H9 (cell line): ENCODE measurements around the gene CELA3A. TPM values are rescaled to one million over a fixed set of nuclear protein-coding genes. Genes with fewer than 3 reads are reported as not detected.

Experiments
- DNase-seq: peaks from one replicate; pipeline ENCODE4 v3.0.0-alpha.2; 2017
- H2AFZ ChIP-seq: one replicate; pipeline ENCODE4 v1.6.1; 2013; ENCODE audit warnings: mild to moderate bottlenecking, low read length, control low read depth, moderate library complexity
- H2AK5ac ChIP-seq: 2 replicates; pipeline ENCODE4 v1.6.1; 2013; ENCODE audit warnings: low read length, control low read depth, mixed read lengths; ENCODE audit not compliant: insufficient read length
- H2BK120ac ChIP-seq: one replicate; pipeline ENCODE4 v1.6.1; 2013; ENCODE audit warnings: low read depth, mild to moderate bottlenecking, low read length, control low read depth, inconsistent platforms; ENCODE audit not compliant: poor library complexity, severe bottlenecking
- H2BK12ac ChIP-seq: 2 replicates; pipeline ENCODE4 v1.6.1; 2013; ENCODE audit warnings: low read length, control low read depth, mixed read lengths, low read depth; ENCODE audit not compliant: insufficient read length
- H2BK15ac ChIP-seq: 2 replicates; pipeline ENCODE4 v1.6.1; 2013; ENCODE audit warnings: low read depth, low read length, control low read depth
- H2BK20ac ChIP-seq: one replicate; pipeline ENCODE4 v1.6.1; 2013; ENCODE audit warnings: low read depth, mild to moderate bottlenecking, low read length, control low read depth, inconsistent platforms; ENCODE audit not compliant: poor library complexity, severe bottlenecking
- H2BK5ac ChIP-seq: 2 replicates; pipeline ENCODE4 v1.6.1; 2013; ENCODE audit warnings: low read length, control low read depth, mixed read lengths; ENCODE audit not compliant: insufficient read length
- H3K14ac ChIP-seq: 2 replicates; pipeline ENCODE4 v1.6.1; 2013; ENCODE audit warnings: low read length, control low read depth; ENCODE audit not compliant: insufficient read depth
- H3K18ac ChIP-seq: 2 replicates; pipeline ENCODE4 v1.6.1; 2013; ENCODE audit warnings: low read depth, mild to moderate bottlenecking, mixed read lengths, low read length, control low read depth; ENCODE audit not compliant: insufficient read length
- H3K23ac ChIP-seq: 2 replicates; pipeline ENCODE4 v1.6.1; 2013; ENCODE audit warnings: low read length, control low read depth, mixed read lengths, low read depth; ENCODE audit not compliant: insufficient read length
- H3K23me2 ChIP-seq: 2 replicates; pipeline ENCODE4 v1.6.1; 2013; ENCODE audit warnings: low read depth, mild to moderate bottlenecking, mixed read lengths, low read length, control low read depth; ENCODE audit not compliant: insufficient read length, poor library complexity, severe bottlenecking
- H3K27ac ChIP-seq: 2 replicates; pipeline ENCODE4 v1.5.1; 2013; ENCODE audit warnings: low read length, control low read depth, mixed read lengths, low read depth; ENCODE audit not compliant: insufficient read length
- H3K27me3 ChIP-seq: 2 replicates; pipeline ENCODE4 v1.6.1; 2013; ENCODE audit warnings: low read length, control low read depth, inconsistent platforms; ENCODE audit not compliant: insufficient read depth
- H3K4ac ChIP-seq: 2 replicates; pipeline ENCODE4 v1.6.1; 2013; ENCODE audit warnings: low read depth, mild to moderate bottlenecking, control low read depth, inconsistent platforms, low read length, moderate library complexity
- H3K4me1 ChIP-seq: 2 replicates; pipeline ENCODE4 v1.6.1; 2013; ENCODE audit warnings: low read length, control low read depth, inconsistent platforms; ENCODE audit not compliant: insufficient read depth
- H3K4me2 ChIP-seq: 2 replicates; pipeline ENCODE4 v1.6.1; 2013; ENCODE audit warnings: low read length, control low read depth, mixed read lengths; ENCODE audit not compliant: insufficient read length, insufficient read depth
- H3K56ac ChIP-seq: 2 replicates; pipeline ENCODE4 v1.6.1; 2013; ENCODE audit warnings: low read depth, mild to moderate bottlenecking, mixed read lengths, low read length, control low read depth; ENCODE audit not compliant: insufficient read length
- H3K79me1 ChIP-seq: 2 replicates; pipeline ENCODE4 v1.6.1; 2013; ENCODE audit warnings: low read depth, mild to moderate bottlenecking, moderate library complexity, low read length, control low read depth, inconsistent platforms; ENCODE audit not compliant: insufficient read depth, poor library complexity, severe bottlenecking
- H3K79me2 ChIP-seq: 2 replicates; pipeline ENCODE4 v1.6.1; 2013; ENCODE audit warnings: low read length, control low read depth, inconsistent platforms; ENCODE audit not compliant: insufficient read depth
- H3K9ac ChIP-seq: 2 replicates; pipeline ENCODE4 v1.6.1; 2013; ENCODE audit warnings: low read length, control low read depth, mixed read lengths; ENCODE audit not compliant: insufficient read length; ENCODE audit errors: extremely low read depth
- H3K9me3 ChIP-seq: one replicate; pipeline ENCODE4 v1.6.1; 2013; ENCODE audit warnings: low read depth, low read length, inconsistent platforms; ENCODE audit not compliant: control insufficient read depth
- H3T11ph ChIP-seq: one replicate; pipeline ENCODE4 v1.6.1; 2013; ENCODE audit warnings: mild to moderate bottlenecking, low read length, control low read depth, inconsistent platforms
- H4K20me1 ChIP-seq: one replicate; pipeline ENCODE4 v1.6.1; 2013; ENCODE audit not compliant: control insufficient read depth, insufficient read length, insufficient read depth
- H4K5ac ChIP-seq: 2 replicates; pipeline ENCODE4 v1.6.1; 2013; ENCODE audit warnings: low read depth, mild to moderate bottlenecking, mixed read lengths, low read length, control low read depth; ENCODE audit not compliant: insufficient read length
- H4K8ac ChIP-seq: replicated peaks from 2 replicates; pipeline ENCODE4 v1.6.1; 2013; ENCODE audit warnings: low read length, control low read depth, mixed read lengths, low read depth; ENCODE audit not compliant: insufficient read length
- H4K91ac ChIP-seq: 2 replicates; pipeline ENCODE4 v1.6.1; 2013; ENCODE audit warnings: low read depth, mild to moderate bottlenecking, moderate library complexity, mixed read lengths, low read length, control low read depth; ENCODE audit not compliant: insufficient read length
- H3K27ac Mint-ChIP-seq, 3 experiments: 2 replicates in 2 of 3; 3 replicates in 1 of 3; pipeline ENCODE4 v1.8.0; 2020 to 2021; ENCODE audit warnings: mixed read lengths in 3 of 3, mild to moderate bottlenecking in 1 of 3, moderate library complexity in 1 of 3
- H3K27me3 Mint-ChIP-seq: 2 replicates; pipeline ENCODE4 v1.8.0; 2021; ENCODE audit warnings: low read depth, mild to moderate bottlenecking, moderate library complexity, mixed read lengths
- H3K36me3 Mint-ChIP-seq, 3 experiments: 2 replicates in 2 of 3; 3 replicates in 1 of 3; pipeline ENCODE4 v1.8.0; 2020 to 2021; ENCODE audit warnings: low read depth in 3 of 3, mixed read lengths in 3 of 3; ENCODE audit not compliant: insufficient read depth in 1 of 3
- H3K4me1 Mint-ChIP-seq, 2 experiments: 2 replicates each; pipeline ENCODE4 v1.8.0; 2020; ENCODE audit warnings: mixed read lengths in 2 of 2
- H3K4me3 Mint-ChIP-seq, 2 experiments: 2 replicates in 1 of 2; 3 replicates in 1 of 2; pipeline ENCODE4 v1.8.0; 2020 to 2021; ENCODE audit warnings: mild to moderate bottlenecking in 2 of 2, mixed read lengths in 2 of 2, moderate library complexity in 1 of 2
- H3K9me3 Mint-ChIP-seq, 2 experiments: 2 replicates in 1 of 2; 3 replicates in 1 of 2; pipeline ENCODE4 v1.8.0; 2020; ENCODE audit warnings: mild to moderate bottlenecking in 2 of 2, mixed read lengths in 2 of 2, moderate library complexity in 1 of 2
- WGBS: extraction: QIAGEN DNeasy Blood & Tissue Kit; methylation state at CpG from one replicate; pipeline ENCODE4 v1.1.7; 2013; ENCODE audit warnings: missing lambda C conversion rate, low lambda C conversion rate, mixed read lengths; ENCODE audit not compliant: insufficient read length; ENCODE audit errors: extremely low coverage; 5-methylcytosine and 5-hydroxymethylcytosine counted together
- total RNA-seq: library from RNA; stranded (reverse); gene quantifications from 2 replicates; pipeline ENCODE4 v1.2.1, GENCODE V29; 2021
- TF ChIP-seq, protein P1 (sequence below): fragments of 200-600 bp; sonication (generic); conservative IDR thresholded peaks from 3 replicates; pipeline ENCODE4 v1.8.0; 2021; ENCODE audit warnings: antibody characterized with exemption, mild to moderate bottlenecking

The CELA3A gene
- total RNA-seq, 1 experiment from 2014 or later = not detected

DNA sequence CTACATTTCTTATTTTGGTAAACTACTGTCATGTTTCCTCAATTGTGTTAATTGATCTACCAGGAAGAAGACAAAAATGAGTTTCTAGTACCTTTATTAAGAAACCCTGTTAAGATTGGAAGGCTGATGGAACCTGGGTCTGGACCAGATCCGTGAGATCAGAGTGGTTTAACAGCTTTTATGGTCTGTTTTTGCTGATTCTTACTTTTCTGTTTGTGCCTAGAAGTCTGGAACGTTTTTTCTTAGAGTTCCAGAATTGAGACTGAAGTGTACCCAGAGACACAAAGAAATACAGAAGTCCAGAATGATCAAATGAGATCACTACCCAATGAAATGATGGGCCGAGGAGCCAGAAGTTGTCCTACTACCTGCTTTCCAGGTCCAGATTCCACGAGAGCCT is 28.6 kb downstream of the CELA3A start:
- Mint-ChIP-seq H3K27ac (no peak overlapping the region), H3K36me3 (peaks cover 0 to 15% (median 9%) of the 10 kb centered on the region in 3 experiments; a peak in 5 of 7 replicates), H3K4me3 (no peak overlapping the region), H3K4me1 (peaks cover 6 to 16% of the 10 kb centered on the region in 2 experiments), H3K9me3 (no peaks in the 10 kb centered on the region), H3K27me3 (no peaks in the 10 kb centered on the region)
- TF ChIP-seq, protein P1, sequence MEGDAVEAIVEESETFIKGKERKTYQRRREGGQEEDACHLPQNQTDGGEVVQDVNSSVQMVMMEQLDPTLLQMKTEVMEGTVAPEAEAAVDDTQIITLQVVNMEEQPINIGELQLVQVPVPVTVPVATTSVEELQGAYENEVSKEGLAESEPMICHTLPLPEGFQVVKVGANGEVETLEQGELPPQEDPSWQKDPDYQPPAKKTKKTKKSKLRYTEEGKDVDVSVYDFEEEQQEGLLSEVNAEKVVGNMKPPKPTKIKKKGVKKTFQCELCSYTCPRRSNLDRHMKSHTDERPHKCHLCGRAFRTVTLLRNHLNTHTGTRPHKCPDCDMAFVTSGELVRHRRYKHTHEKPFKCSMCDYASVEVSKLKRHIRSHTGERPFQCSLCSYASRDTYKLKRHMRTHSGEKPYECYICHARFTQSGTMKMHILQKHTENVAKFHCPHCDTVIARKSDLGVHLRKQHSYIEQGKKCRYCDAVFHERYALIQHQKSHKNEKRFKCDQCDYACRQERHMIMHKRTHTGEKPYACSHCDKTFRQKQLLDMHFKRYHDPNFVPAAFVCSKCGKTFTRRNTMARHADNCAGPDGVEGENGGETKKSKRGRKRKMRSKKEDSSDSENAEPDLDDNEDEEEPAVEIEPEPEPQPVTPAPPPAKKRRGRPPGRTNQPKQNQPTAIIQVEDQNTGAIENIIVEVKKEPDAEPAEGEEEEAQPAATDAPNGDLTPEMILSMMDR = no peak
- Histone ChIP-seq H3K79me2 (no peaks in the 10 kb centered on the region), H2BK20ac (no peak overlapping the region), H3K56ac (no peak overlapping the region), H3K79me1 (no peaks in the 10 kb centered on the region), H3K18ac (no peak overlapping the region), H4K5ac (no peak overlapping the region), H3K4me1 (peaks cover 3% of the 10 kb centered on the region; the same call in 1 of the 2 replicates), H2BK120ac (no peak overlapping the region), H2BK5ac (no peak overlapping the region), H3T11ph (no peak overlapping the region), H4K8ac (no peak overlapping the region), H3K27me3 (no peaks in the 10 kb centered on the region), H3K23me2 (peaks cover 1% of the 10 kb centered on the region), H2AK5ac (no peak overlapping the region), H2BK12ac (no peak overlapping the region), H3K27ac (no peak overlapping the region), H3K14ac (no peak overlapping the region), H2AFZ (no peak overlapping the region), H3K4me2 (no peak overlapping the region), H4K91ac (no peak overlapping the region), H3K9ac (no peak overlapping the region), H3K4ac (no peak overlapping the region), H3K23ac (no peak overlapping the region), H3K9me3 (no peaks in the 10 kb centered on the region), H2BK15ac (no peak overlapping the region), H4K20me1 (no peaks in the 10 kb centered on the region)
- WGBS = no CpG with 5 or more reads among the region's 4 CpGs
- DNase-seq = no peak
